Panc1 (cell line): ENCODE results near the gene ADAT3. TPM values are rescaled to one million over a fixed set of nuclear protein-coding genes. Genes with fewer than 3 reads are reported as not detected.

Source experiments
- ATAC-seq: fragments of 200-7000 bp; cut with Tn5 transposase; 2 replicates; pipeline ENCODE4 v1.9.1; 2020; ENCODE audit warnings: mild to moderate bottlenecking, moderate library complexity
- BruUV-seq: library from RNA; stranded (reverse); fragments of 400-500 nt; replicated peaks from 2 replicates; lab custom pipeline; 2021; lab: Mats Ljungman, UMichigan
- CTCF ChIA-PET: fragments of 300-600 bp; sonication (Branson Sonifier 250); formaldehyde crosslinking; loops from one replicate; lab custom pipeline; 2022; ENCODE audit warnings: antibody characterized with exemption; lab: Charles Lee
- POLR2A ChIA-PET: fragments of 300-600 bp; sonication (Branson Sonifier 250); formaldehyde crosslinking; loops from one replicate; lab custom pipeline; 2022; ENCODE audit warnings: antibody characterized with exemption; lab: Charles Lee
- DNase-seq: peaks from one replicate; pipeline ENCODE4 v3.0.0-alpha.2; 2010; ENCODE audit warnings: low read depth, low spot score
- H3K27ac ChIP-seq: 2 replicates; pipeline ENCODE4 v1.5.1; 2011; ENCODE audit warnings: mild to moderate bottlenecking, low read length, inconsistent platforms
- H3K27me3 ChIP-seq: fragments of 200-500 bp; sonication (Bioruptor generic); 2 replicates; pipeline ENCODE4 v1.6.0; 2014; ENCODE audit warnings: low read length, inconsistent platforms; ENCODE audit not compliant: control insufficient read depth, insufficient read depth
- H3K36me3 ChIP-seq: fragments of 200-500 bp; sonication (Bioruptor generic); 2 replicates; pipeline ENCODE4 v1.5.1; 2014; ENCODE audit warnings: inconsistent platforms, mild to moderate bottlenecking, low read length, moderate library complexity; ENCODE audit not compliant: control insufficient read depth, insufficient read depth
- H3K4me1 ChIP-seq: 2 replicates; pipeline ENCODE4 v1.5.1; 2011; ENCODE audit warnings: inconsistent platforms, mild to moderate bottlenecking, low read length, moderate library complexity; ENCODE audit not compliant: control insufficient read depth, insufficient read depth
- H3K4me3 ChIP-seq, 2 experiments: 2 replicates each; pipeline ENCODE4 v1.5.1; 2011 to 2012; ENCODE audit warnings: low read depth in 2 of 2, low read length in 2 of 2, mild to moderate bottlenecking in 2 of 2, inconsistent platforms in 1 of 2, moderate library complexity in 1 of 2
- H3K9me3 ChIP-seq: fragments of 200-500 bp; sonication (Bioruptor generic); 2 replicates; pipeline ENCODE4 v1.5.1; 2014; ENCODE audit warnings: low read depth, mild to moderate bottlenecking, inconsistent platforms, low read length, moderate library complexity; ENCODE audit not compliant: control insufficient read depth, insufficient read depth
- CTCF ChIP-seq: fragments of 450-650 bp; IDR thresholded peaks from 2 replicates; pipeline ENCODE4 v1.5.1; 2017; ENCODE audit warnings: mild to moderate bottlenecking
- POLR2AphosphoS5 ChIP-seq: IDR thresholded peaks from 2 replicates; pipeline ENCODE4 v1.6.1; 2012; ENCODE audit warnings: mild to moderate bottlenecking, low read depth, low read length, moderate library complexity
- REST ChIP-seq, 2 experiments: IDR thresholded peaks; 2 replicates each; pipeline ENCODE4 v1.6.1; 2011 to 2012; ENCODE audit warnings: low read depth in 2 of 2, control low read depth in 1 of 2, low read length in 1 of 2, mild to moderate bottlenecking in 1 of 2, moderate library complexity in 1 of 2; ENCODE audit not compliant: insufficient read depth in 1 of 2
- SIN3A ChIP-seq: IDR thresholded peaks from 2 replicates; pipeline ENCODE4 v1.6.1; 2012; ENCODE audit warnings: low read depth, mild to moderate bottlenecking, low read length, moderate library complexity, borderline replicate concordance; ENCODE audit not compliant: insufficient read depth
- TCF7L2 ChIP-seq: IDR thresholded peaks from 2 replicates; pipeline ENCODE4 v1.6.1; 2011; ENCODE audit warnings: mild to moderate bottlenecking, low read depth, low read length, inconsistent platforms
- in situ Hi-C: cut with HindIII; loops from 2 replicates; pipeline ENCODE4 v1.10.0; 2016; ENCODE audit warnings: low sequenced_read_pairs, low pct_unique_long_range_greater_than_20kb
- intact Hi-C: fragments of 100-400 bp; cut with micrococcal nuclease; formaldehyde crosslinking; loops from one replicate; pipeline ENCODE4 v1.10.0; 2022; ENCODE audit not compliant: unreplicated experiment
- total RNA-seq: library from RNA; stranded (reverse); gene quantifications from one replicate; pipeline ENCODE4 v1.2.1, GENCODE V29; 2021; ENCODE audit not compliant: unreplicated experiment

The ADAT3 gene
- total RNA-seq, 1 experiment from 2014 or later = 8.9 TPM

GRCh38 chr19:1871140-1871597 lies 34.0 kb upstream of the ADAT3 start:
- CTCF ChIA-PET = no interaction called here
- in situ Hi-C loops (no loop called here), intact Hi-C loops (no loop called here)
- Histone ChIP-seq H3K9me3 (no peaks in the 10 kb centered on the region), H3K4me1 (peaks cover 17% of the 10 kb centered on the region), H3K27ac (no peak overlapping the region), H3K4me3 (no peak overlapping the region), H3K36me3 (no peaks in the 10 kb centered on the region; the same call in 1 of the 2 replicates), H3K27me3 (no peaks in the 10 kb centered on the region)
- no TSS peak for BruUV-seq
- POLR2A ChIA-PET = no interaction called here
- ATAC-seq (no peak), DNase-seq (no peak)
- no peak for TF ChIP-seq CTCF
- TF ChIP-seq SIN3A = no peak
- no peak for TF ChIP-seq REST (IDR thresholded peaks at IDR 0.05; ENCODE audit: insufficient read depth in 1 of 2, low read depth in 2 of 2, low read length in 1 of 2)
- TF ChIP-seq POLR2AphosphoS5 = no peak

- in situ Hi-C loops = no loop called here
- ChIA-PET CTCF (no interaction called here), POLR2A (no interaction called here)
- no peaks in the 10 kb centered on the region for H3K9me3 ChIP-seq
- H3K27me3 ChIP-seq = no peaks in the 10 kb centered on the region
- H3K27ac ChIP-seq = no peak overlapping the region
- H3K36me3 ChIP-seq = no peaks in the 10 kb centered on the region; the same call in 1 of the 2 replicates
- no peak for DNase-seq
- no peak for ATAC-seq
- no peak overlapping the region for H3K4me3 ChIP-seq
- peaks cover 20% of the 10 kb centered on the region for H3K4me1 ChIP-seq
- intact Hi-C loops = no loop called here
- TF ChIP-seq REST (IDR thresholded peaks at IDR 0.05; ENCODE audit: insufficient read depth in 1 of 2, low read depth in 2 of 2, low read length in 1 of 2) = no peak
- TF ChIP-seq SIN3A = no peak
- no peak for TF ChIP-seq TCF7L2
- BruUV-seq = no TSS peak
These were observed 33.6 kb upstream of the ADAT3 start for GRCh38 chr19:1871630-1872029.
